AG10803 (cell line): ENCODE results near the gene CPZ.
"Not testable (repeated sequence)": the region's sequence is repeated elsewhere in the genome, so short reads cannot be mapped to it uniquely, and the experiment has no call there.

Source experiments
- DNase-seq: peaks from one replicate; pipeline ENCODE4 v3.0.0; 2010; ENCODE audit warnings: low read depth
- H3K4me3 ChIP-seq: 2 replicates; pipeline ENCODE4 v1.5.1; 2011; ENCODE audit warnings: mild to moderate bottlenecking, low read length, control low read depth
- CTCF ChIP-seq: conservative IDR thresholded peaks from 2 replicates; pipeline ENCODE4 v1.5.1; 2011; ENCODE audit warnings: mild to moderate bottlenecking, low read length, control low read depth, inconsistent platforms

Gene CPZ

GRCh38 chr4:8653326-8654000 lies 60.9 kb downstream of the CPZ start:
- no peak overlapping the region for H3K4me3 ChIP-seq
- no peak for DNase-seq

GRCh38 chr4:8654139-8654538 lies 61.6 kb downstream of the CPZ start:
- not testable (repeated sequence) for H3K4me3 ChIP-seq, DNase-seq

More at GRCh38 chr4:8653326-8654000, 60.9 kb downstream of the CPZ start:
- no peak for TF ChIP-seq CTCF

- DNase-seq = no peak
- TF ChIP-seq CTCF = no peak
- no peak overlapping the region for H3K4me3 ChIP-seq
Observed at GRCh38 chr4:8655411-8656184, 63.0 kb downstream of the CPZ start.

- DNase-seq = no peak
- no peak for TF ChIP-seq CTCF
Observed at GRCh38 chr4:8656185-8656517, 63.6 kb downstream of the CPZ start.

GRCh38 chr4:8656711-8657380 lies 64.3 kb downstream of the CPZ start:
- TF ChIP-seq CTCF = no peak
- H3K4me3 ChIP-seq = no peak overlapping the region

More at GRCh38 chr4:8656185-8656517, 63.6 kb downstream of the CPZ start:
- H3K4me3 ChIP-seq = no peak overlapping the region

GRCh38 chr4:8657381-8658088 lies 65.0 kb downstream of the CPZ start:
- no peak for TF ChIP-seq CTCF
- no peak for DNase-seq
- H3K4me3 ChIP-seq = no peak overlapping the region

More at GRCh38 chr4:8656711-8657380, 64.3 kb downstream of the CPZ start:
- no peak for DNase-seq

GRCh38 chr4:8662776-8663175 lies 70.2 kb downstream of the CPZ start:
- DNase-seq = no peak
- no peak for TF ChIP-seq CTCF
- H3K4me3 ChIP-seq = no peak overlapping the region
